Brain microvascular endothelial cell (primary cell): ENCODE data around the gene MIGA2.
A peak's percentile ranks its signal among the peaks of the same experiment; 100 is the strongest.

Experiments
- DNase-seq: peaks from one replicate; pipeline ENCODE4 v3.0.0-alpha.2; 2020
- H3K27ac ChIP-seq: fragments of 250-450 bp; sonication (Bioruptor Pico); 2 replicates; pipeline ENCODE4 v1.5.1; 2020; ENCODE audit warnings: mild to moderate bottlenecking, moderate library complexity
- H3K27me3 ChIP-seq: fragments of 250-450 bp; sonication (Bioruptor Pico); replicated peaks from 2 replicates; pipeline ENCODE4 v1.5.1; 2020; ENCODE audit warnings: mild to moderate bottlenecking
- H3K36me3 ChIP-seq: fragments of 250-450 bp; sonication (Bioruptor Pico); replicated peaks from 2 replicates; pipeline ENCODE4 v1.5.1; 2020; ENCODE audit warnings: mild to moderate bottlenecking
- H3K4me3 ChIP-seq: 2 replicates; pipeline ENCODE4 v1.5.1; 2011; ENCODE audit warnings: low read depth, mild to moderate bottlenecking, control low read depth, low read length, moderate library complexity
- in situ Hi-C: cut with HindIII; loops from 2 replicates; pipeline ENCODE4 v1.10.0; 2017; ENCODE audit warnings: low sequenced_read_pairs, low pct_ligation_motif_present
- TF ChIP-seq, protein P1 (sequence below): IDR thresholded peaks from 2 replicates; pipeline ENCODE4 v1.5.1; 2011; ENCODE audit warnings: low read depth, mild to moderate bottlenecking, moderate library complexity, low read length, control low read depth, inconsistent platforms; ENCODE audit errors: missing control alignments

The MIGA2 gene

DNA sequence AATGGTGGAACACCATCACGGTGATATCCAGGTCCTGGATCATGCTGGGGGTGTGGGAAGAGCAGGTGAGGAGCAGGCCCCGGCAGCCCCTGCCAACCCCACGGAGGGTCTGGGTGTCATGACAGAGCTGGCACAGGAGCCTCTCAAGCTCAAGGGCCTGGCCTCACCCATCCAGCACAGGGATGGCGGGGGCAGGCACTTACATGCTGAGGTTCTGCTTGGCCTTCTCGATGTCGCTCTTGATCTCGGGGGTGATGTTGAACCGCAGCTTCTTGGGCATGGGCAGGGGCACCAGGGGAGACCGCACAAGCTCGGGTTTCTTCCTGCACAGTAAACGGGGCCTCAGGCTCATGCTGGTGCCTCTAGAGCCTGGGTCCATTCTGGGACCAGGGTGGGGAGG, 61.9 kb downstream of the MIGA2 start:
- Histone ChIP-seq H3K4me3 (no peak overlapping the region), H3K27ac (no peak overlapping the region), H3K36me3 (peaks cover 6% of the 10 kb centered on the region), H3K27me3 (no peaks in the 10 kb centered on the region)
- TF ChIP-seq, protein P1, sequence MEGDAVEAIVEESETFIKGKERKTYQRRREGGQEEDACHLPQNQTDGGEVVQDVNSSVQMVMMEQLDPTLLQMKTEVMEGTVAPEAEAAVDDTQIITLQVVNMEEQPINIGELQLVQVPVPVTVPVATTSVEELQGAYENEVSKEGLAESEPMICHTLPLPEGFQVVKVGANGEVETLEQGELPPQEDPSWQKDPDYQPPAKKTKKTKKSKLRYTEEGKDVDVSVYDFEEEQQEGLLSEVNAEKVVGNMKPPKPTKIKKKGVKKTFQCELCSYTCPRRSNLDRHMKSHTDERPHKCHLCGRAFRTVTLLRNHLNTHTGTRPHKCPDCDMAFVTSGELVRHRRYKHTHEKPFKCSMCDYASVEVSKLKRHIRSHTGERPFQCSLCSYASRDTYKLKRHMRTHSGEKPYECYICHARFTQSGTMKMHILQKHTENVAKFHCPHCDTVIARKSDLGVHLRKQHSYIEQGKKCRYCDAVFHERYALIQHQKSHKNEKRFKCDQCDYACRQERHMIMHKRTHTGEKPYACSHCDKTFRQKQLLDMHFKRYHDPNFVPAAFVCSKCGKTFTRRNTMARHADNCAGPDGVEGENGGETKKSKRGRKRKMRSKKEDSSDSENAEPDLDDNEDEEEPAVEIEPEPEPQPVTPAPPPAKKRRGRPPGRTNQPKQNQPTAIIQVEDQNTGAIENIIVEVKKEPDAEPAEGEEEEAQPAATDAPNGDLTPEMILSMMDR, result no peak
- DNase-seq, result no peak
- in situ Hi-C loops, result no loop called here

DNA sequence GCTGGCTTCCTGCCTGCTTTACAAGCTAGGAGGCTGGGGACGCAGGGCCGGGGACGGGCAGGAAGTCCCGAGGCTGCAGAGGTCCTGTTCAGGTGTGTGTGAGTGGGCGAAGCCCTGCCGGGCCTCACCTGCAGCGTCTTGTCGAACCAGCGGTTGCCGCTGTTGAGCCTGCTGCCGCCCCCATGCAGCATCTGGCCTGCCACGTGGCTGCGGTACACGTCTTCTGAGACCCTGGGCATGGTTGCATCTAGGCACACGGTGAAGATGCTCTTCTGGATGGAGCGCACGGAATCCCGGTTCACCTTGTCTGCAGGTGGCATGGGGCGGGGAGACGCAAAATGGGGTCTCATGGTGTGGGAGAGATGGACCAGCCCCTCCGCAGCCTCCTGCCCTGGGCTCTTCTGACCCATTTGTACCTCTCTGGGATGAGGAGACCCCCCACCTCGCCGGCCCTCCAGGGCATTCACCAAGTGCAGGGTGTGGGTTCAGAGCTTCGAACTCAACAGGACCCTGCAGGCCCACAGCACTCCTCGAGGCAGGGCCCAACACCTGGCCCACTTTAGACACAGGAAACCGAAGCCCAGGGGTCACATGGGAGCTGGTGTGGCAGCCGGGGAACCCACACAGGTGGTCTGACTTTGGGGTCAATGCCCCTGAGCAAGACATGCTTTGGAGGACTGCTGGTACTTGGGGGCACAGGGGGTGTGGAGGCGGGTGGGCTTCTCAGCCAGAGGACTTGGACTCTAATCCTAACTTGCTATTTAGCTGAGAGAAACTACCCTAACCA, 64.2 kb downstream of the MIGA2 start:
- H3K36me3 ChIP-seq, result peaks cover 3% of the 10 kb centered on the region

DNA sequence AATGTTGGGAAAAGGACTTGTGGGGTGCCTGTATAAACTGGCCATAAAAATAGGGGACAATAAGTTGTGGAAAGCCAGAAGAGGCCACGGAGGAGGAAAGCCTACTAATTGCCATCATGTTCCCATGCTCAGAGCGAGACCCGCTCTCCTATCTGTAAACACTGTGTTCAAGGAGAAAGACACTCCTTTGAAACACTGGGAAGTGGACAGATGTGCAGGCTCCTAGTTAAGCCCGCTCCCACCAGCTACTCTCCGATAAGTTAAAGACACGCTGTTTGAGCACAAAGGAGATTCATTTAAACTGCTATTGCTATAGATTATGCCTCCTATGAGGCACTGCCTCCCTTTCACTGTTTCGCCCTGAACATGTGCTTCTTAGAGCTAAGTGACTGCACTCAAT, 64.9 kb downstream of the MIGA2 start:
- in situ Hi-C loops, result no loop called here
- Histone ChIP-seq H3K27me3 (no peaks in the 10 kb centered on the region), H3K36me3 (no peaks in the 10 kb centered on the region), H3K27ac (no peak overlapping the region), H3K4me3 (no peak overlapping the region)
- no peak for DNase-seq
- TF ChIP-seq, protein P1, result no peak

More for the DNA sequence above, 64.2 kb downstream of the MIGA2 start:
- Histone ChIP-seq H3K4me3 (no peak overlapping the region), H3K27ac (no peak overlapping the region), H3K27me3 (no peaks in the 10 kb centered on the region)
- in situ Hi-C loops, result no loop called here
- TF ChIP-seq, protein P1, result peak; percentile 9
- no peak for DNase-seq

DNA sequence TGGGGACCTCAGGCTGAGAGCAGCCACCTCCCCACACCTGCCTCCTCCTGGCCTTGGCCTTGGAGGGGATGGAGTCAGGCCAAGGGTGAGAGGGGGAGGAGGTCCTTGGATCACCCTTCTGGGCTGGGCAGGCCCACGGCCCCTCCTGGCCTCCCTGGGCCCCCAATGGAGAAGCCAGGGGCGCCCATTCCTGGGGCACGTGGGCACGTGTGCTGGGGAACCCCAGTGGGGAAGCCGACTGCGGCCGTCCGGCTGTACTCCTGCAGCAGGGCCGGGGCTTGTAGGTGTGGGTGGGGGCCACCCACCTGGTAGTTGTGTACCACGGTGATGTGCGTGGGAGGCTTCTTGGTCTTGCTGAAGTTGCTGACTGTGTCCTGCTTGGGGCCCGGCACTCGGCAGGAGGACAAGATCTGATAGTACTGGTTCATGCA, 65.7 kb downstream of the MIGA2 start:
- H3K36me3 ChIP-seq, result no peaks in the 10 kb centered on the region
- TF ChIP-seq, protein P1, result no peak
- no peak overlapping the region for H3K27ac ChIP-seq
- H3K4me3 ChIP-seq, result no peak overlapping the region
- H3K27me3 ChIP-seq, result no peaks in the 10 kb centered on the region
- in situ Hi-C loops, result no loop called here
- no peak for DNase-seq

DNA sequence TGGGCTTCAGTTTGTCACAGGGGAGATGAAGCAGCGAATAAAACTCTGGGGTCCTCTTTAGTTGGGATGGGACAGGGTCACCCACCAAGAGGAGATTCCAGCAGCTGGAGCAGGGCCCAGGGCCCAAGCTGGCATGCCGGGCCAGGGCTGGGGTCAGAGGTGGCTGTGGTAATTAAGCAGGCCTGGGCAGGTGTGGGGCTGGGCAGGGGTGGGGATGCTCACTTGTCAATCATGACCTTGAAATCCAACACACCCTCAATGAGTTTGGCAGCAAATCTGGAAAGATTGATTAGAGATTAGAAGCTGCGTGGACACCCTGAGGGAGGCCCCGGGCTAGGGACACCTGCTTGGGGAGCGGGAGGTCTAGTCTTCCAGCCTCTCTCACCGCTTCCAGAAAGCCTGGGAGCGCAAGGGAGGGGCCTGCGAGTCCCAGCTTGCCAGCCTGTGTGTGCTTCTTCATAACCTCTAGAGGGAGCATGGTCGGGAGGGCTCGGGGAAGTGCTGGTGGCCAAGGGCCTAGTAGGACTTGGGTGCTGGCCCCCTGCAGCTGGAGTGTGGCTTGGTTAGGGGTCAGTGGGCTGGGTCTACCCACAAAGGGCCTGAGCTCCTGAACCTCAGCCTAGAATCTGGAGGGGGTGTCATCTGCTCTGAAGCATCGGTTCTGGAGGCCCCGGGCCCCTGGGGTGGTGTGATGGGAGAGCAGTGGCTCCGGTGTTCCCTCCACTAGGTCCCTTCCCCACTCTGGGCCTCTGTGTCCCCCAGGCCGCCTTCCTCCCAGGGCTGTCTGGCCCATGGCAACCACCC, 66.6 kb downstream of the MIGA2 start:
- no peak overlapping the region for H3K27ac ChIP-seq
- no peaks in the 10 kb centered on the region for H3K36me3 ChIP-seq
- peak; percentile 44 for DNase-seq
- no peaks in the 10 kb centered on the region for H3K27me3 ChIP-seq
- no peak overlapping the region for H3K4me3 ChIP-seq
- in situ Hi-C loops, result no loop called here
- TF ChIP-seq, protein P1, result peak; percentile 85
